ENCODE measurements around the gene ELL.

GRCh38 chr19:18514800-18515682 is 6.8 kb downstream of the ELL start:
- TF ChIP-seq CTCF (IDR thresholded peaks at IDR 0.05; ENCODE audit: poor library complexity, severe bottlenecking) = no peak
- no peak for TF ChIP-seq MXI1 (conservative IDR thresholded peaks at IDR 0.05; ENCODE audit: poor library complexity, severe bottlenecking)
- no peak for TF ChIP-seq POLR2AphosphoS5 (IDR thresholded peaks at IDR 0.05)
